Progenitor cell of endocrine pancreas (in vitro differentiated cells): ENCODE data around the gene ENTHD1. TPM values are rescaled to one million over a fixed set of nuclear protein-coding genes. Genes with fewer than 3 reads are reported as not detected.

ENCODE experiments used
- DNase-seq: peaks from one replicate; pipeline ENCODE4 v3.0.0; 2021; ENCODE audit warnings: low spot score; ENCODE audit not compliant: unreplicated experiment
- H3K27ac Mint-ChIP-seq: 2 replicates; pipeline ENCODE4 v1.8.0; 2021; ENCODE audit warnings: mild to moderate bottlenecking, moderate library complexity, mixed read lengths
- H3K27me3 Mint-ChIP-seq: 2 replicates; pipeline ENCODE4 v1.8.0; 2021; ENCODE audit warnings: mixed read lengths
- H3K36me3 Mint-ChIP-seq: 2 replicates; pipeline ENCODE4 v1.8.0; 2022; ENCODE audit warnings: mixed read lengths; ENCODE audit not compliant: insufficient read depth
- H3K4me1 Mint-ChIP-seq: 2 replicates; pipeline ENCODE4 v1.8.0; 2021; ENCODE audit warnings: low read depth, mixed read lengths
- H3K4me3 Mint-ChIP-seq: 2 replicates; pipeline ENCODE4 v1.8.0; 2021; ENCODE audit warnings: low read depth, mild to moderate bottlenecking, moderate library complexity, mixed read lengths
- H3K9me3 Mint-ChIP-seq: 2 replicates; pipeline ENCODE4 v1.8.0; 2021; ENCODE audit warnings: low read depth, mixed read lengths
- CTCF ChIP-seq: fragments of 200-600 bp; sonication (generic); IDR thresholded peaks from one replicate; pipeline ENCODE4 v1.5.0; 2021; ENCODE audit warnings: antibody characterized with exemption, mild to moderate bottlenecking; ENCODE audit not compliant: unreplicated experiment
- total RNA-seq: library from RNA; stranded (reverse); gene quantifications from 2 replicates; pipeline ENCODE4 v1.2.1, GENCODE V29; 2021

The ENTHD1 gene
- total RNA-seq, 1 donor from 2014 or later = not detected

DNA sequence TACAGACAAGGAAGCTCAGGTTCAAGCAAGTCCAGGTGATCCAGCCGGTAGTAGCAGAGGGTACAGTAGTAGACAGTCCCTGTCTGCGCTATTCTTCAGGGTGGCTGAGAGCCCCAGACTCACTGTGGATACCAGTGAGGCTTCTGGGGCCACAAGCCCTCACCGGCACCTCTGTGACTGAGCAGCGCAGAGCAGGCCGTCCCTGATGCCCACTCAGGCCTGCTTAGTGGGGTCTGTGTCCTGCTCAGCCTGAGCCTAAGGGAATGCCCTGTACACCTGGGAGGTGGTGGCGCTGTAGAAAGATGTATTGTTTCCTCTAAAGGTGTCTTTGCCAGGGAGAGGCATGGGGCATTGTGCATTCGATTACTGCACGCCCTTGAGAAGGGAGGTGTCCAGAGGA lies 179.2 kb downstream of the ENTHD1 start:
- peaks cover 23% of the 10 kb centered on the region for H3K27me3 Mint-ChIP-seq
- DNase-seq = no peak
- no peaks in the 10 kb centered on the region for H3K36me3 Mint-ChIP-seq
- no peak for TF ChIP-seq CTCF
- no peak overlapping the region for H3K4me3 Mint-ChIP-seq
- no peaks in the 10 kb centered on the region for H3K9me3 Mint-ChIP-seq
- peaks cover 16% of the 10 kb centered on the region for H3K4me1 Mint-ChIP-seq
- H3K27ac Mint-ChIP-seq = no peak overlapping the region

GRCh38 chr22:39713799-39714290 lies 179.7 kb downstream of the ENTHD1 start:
- TF ChIP-seq CTCF = no peak
- H3K4me1 Mint-ChIP-seq = peaks cover 16% of the 10 kb centered on the region
- H3K9me3 Mint-ChIP-seq = no peaks in the 10 kb centered on the region
- peaks cover 26% of the 10 kb centered on the region for H3K27me3 Mint-ChIP-seq
- H3K27ac Mint-ChIP-seq = no peak overlapping the region
- no peaks in the 10 kb centered on the region for H3K36me3 Mint-ChIP-seq
- no peak for DNase-seq
- H3K4me3 Mint-ChIP-seq = no peak overlapping the region

DNA sequence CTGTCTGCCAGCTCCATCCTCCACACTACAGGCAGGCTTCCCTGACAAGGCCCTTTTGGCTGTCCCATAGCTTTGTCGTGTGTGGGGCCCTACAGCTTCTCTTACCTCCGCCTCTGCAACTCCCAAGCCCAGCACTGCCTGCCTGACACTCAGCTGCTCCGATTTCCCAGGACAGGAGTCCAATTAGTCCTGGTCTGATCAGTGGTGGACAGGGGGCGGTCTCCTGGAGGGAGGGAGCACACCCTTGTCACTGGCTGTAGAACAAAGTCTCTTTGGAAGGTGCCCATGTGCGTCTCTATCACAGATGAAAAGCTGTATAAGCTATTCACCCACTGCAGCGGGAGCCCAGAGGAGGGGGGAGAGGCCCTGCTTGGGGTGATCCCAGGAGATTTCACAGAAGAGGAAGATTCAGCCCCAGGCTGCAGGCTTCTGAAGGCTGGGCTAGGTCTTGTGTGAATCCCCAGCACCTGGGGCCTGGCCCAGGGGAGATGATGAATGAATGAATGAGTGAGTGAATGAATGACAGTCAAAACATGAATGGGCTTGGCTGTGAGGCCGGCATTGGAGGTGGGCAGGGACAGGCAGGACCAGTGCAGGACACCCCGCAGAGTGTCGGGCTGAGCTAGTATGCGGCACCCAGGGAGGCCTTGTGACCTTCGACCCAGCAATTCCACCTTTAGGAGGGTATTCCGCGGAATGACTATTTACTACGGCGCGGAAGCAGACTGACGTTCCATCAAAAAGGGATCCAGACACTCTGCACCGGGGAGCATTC lies 180.6 kb downstream of the ENTHD1 start:
- H3K4me1 Mint-ChIP-seq = peaks cover 16% of the 10 kb centered on the region
- no peak overlapping the region for H3K4me3 Mint-ChIP-seq
- no peak overlapping the region for H3K27ac Mint-ChIP-seq
- H3K9me3 Mint-ChIP-seq = no peaks in the 10 kb centered on the region
- TF ChIP-seq CTCF = no peak
- no peak for DNase-seq
- peaks cover 29% of the 10 kb centered on the region for H3K27me3 Mint-ChIP-seq
- no peaks in the 10 kb centered on the region for H3K36me3 Mint-ChIP-seq

- H3K4me3 Mint-ChIP-seq = no peak overlapping the region
- DNase-seq = no peak
- no peak overlapping the region for H3K27ac Mint-ChIP-seq
- H3K4me1 Mint-ChIP-seq = peaks cover 14% of the 10 kb centered on the region
- no peaks in the 10 kb centered on the region for H3K36me3 Mint-ChIP-seq
- no peak for TF ChIP-seq CTCF
- peaks cover 29% of the 10 kb centered on the region for H3K27me3 Mint-ChIP-seq
- no peaks in the 10 kb centered on the region for H3K9me3 Mint-ChIP-seq
These were observed 181.5 kb downstream of the ENTHD1 start for GRCh38 chr22:39712081-39712480.

DNA sequence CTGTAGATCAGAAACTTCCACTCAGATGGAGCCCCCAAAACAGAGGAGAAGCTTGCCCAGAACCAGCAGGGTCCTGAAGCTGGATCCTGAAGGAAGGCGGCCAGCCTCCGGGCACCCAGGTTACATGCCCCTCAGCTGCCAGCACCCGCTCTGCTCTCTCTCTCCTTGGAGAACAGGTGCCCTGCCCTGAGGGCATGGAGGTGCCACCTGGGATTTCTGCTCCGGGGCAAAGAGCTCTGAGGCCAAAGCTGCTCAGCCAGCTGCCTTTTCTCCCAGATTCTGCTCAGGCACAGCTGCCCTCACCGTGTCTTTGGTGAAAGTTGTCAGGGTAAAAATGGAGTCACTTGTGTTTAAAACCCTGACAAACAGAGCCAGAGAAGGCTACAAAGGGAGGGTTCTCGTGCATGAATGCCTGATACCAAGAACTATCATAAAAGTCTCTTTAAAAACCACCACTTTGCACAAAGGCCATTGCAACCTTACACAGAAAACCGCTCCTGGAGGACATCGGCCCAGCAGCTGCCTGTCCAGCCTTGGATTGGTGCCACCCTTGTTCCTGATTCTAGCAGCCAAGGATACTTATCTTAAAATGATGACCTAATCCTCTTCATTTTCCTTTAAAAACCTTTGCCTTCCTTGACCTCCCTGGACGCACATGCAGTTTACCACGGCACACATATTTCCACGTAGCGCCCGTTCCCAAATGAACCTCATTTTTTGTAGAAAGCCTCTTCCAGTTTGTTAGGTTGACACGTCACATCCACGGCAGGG lies 183.0 kb downstream of the ENTHD1 start:
- no peak overlapping the region for H3K27ac Mint-ChIP-seq
- no peaks in the 10 kb centered on the region for H3K36me3 Mint-ChIP-seq
- no peaks in the 10 kb centered on the region for H3K9me3 Mint-ChIP-seq
- DNase-seq = no peak
- TF ChIP-seq CTCF = no peak
- peaks cover 8% of the 10 kb centered on the region for H3K4me1 Mint-ChIP-seq
- H3K27me3 Mint-ChIP-seq = peaks cover 31% of the 10 kb centered on the region
- no peak overlapping the region for H3K4me3 Mint-ChIP-seq
